NCI-H2029 (cell line): ENCODE measurements around the gene BMP10.

ENCODE experiments used
- DNase-seq: peaks from one replicate; lab custom pipeline; 2025; lab: John Stamatoyannopoulos, UW

Gene BMP10, protein sequence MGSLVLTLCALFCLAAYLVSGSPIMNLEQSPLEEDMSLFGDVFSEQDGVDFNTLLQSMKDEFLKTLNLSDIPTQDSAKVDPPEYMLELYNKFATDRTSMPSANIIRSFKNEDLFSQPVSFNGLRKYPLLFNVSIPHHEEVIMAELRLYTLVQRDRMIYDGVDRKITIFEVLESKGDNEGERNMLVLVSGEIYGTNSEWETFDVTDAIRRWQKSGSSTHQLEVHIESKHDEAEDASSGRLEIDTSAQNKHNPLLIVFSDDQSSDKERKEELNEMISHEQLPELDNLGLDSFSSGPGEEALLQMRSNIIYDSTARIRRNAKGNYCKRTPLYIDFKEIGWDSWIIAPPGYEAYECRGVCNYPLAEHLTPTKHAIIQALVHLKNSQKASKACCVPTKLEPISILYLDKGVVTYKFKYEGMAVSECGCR

DNA sequence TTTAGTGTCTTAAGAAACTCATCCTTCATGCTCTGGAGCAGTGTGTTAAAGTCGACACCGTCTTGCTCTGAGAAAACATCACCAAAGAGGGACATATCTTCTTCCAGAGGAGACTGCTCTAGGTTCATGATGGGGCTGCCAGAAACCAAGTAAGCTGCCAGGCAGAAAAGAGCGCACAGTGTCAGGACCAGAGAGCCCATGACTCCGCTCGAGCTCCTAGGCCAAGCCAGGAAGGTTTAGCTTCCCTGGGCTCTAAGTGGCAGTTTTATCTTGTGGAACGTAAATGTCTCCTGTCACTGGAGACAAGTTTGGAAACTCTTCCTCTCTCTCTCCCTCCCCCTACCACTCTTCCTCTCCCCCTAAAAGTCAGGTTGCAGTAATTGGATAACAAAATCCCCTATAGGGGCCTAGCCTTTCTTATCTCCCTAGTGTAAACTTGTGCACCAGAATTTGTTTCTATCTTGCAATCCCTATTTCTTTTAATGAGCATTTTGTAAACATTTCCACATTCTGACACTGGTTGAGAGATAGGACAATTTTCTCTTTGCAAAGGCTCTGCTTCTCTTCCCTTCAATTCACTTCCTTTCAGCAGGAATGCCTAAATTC lies at the start of gene BMP10:
Gene BMP10 (minus strand): TSS at position 239 of the 606 bp plus-strand sequence. CDS start 39 bp downstream, at position 200.
- no peak for DNase-seq

DNA sequence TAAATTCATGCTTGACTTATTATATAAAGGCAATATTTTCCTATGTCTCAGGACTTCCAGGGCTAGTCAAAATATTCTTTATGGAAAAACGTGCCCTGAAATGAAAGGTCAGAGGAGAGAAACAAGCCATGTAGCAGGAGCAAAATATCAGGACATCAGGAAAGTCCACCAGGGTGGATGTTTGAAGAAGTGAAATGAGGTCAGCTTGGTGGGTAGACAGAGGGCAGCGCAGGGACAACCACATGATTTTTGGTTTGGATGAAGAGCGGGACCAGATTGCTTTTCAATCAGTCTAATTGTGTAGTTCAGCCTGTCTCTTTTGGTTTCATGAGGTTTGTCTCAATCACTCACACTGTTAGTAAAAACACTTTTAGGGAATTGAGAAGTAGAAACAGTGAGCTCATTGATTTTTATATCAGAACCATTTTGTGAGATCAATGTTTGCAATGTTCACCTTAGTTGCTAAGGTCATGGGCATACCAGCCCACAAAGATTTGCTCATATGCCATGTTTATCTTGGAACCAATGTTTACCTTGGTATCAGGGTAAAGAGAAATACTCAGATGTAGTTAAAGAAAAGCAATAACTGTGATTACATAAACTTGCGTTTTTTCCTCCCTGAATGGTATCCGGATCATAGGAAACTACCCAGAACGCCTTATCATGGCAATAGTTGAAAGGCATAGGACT lies 49.4 kb upstream of the BMP10 start:
- DNase-seq, result no peak

DNA sequence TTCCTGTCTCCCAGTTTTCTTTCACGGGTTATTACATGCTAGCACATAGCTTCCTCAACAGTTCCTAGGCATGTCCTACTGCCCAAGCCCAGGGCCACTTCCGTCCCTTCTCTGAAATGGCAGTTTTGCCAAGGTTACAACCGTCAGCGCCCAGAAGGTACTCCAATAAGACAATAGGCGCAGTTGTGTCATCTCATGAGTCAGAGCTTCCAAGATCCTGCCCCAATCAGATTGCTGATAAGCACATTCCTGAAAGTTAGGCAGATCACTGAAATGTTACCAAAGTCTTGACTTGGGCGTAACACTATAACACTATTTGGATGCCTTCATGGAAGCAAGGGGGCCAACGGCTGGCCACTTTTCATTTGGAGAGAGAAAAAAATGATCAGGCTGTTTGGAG lies 47.3 kb upstream of the BMP10 start:
- DNase-seq, result no peak

DNA sequence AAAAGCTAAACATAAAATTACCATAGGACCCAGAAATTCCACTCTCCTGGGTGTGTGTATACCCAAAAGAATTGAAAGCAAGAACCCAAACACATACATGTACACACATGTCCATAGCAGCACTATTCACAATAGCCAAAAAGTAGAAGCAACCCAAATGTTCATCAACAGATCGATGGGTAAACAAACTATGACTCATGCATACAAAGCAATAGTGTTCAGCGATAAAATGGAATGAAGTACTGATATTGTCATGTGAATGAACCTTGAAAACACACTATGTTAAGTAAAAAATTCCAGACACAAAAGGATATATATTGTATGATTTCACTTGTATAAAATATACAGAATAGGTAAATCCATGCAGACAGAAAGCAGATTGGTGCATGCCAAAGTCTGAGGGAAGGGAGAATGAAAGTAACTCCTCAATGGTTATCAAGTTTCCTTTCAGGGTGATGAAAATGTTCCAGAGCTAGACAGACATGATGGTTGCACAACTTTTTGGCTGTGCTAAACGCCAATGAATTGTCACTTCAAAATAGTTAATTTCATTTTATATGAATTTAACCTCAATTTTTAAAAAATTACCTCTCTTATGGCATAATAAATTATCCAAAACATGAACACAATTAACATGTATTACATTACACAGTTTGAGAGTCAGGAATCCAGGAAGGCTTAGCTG lies 46.0 kb upstream of the BMP10 start:
- no peak for DNase-seq

DNA sequence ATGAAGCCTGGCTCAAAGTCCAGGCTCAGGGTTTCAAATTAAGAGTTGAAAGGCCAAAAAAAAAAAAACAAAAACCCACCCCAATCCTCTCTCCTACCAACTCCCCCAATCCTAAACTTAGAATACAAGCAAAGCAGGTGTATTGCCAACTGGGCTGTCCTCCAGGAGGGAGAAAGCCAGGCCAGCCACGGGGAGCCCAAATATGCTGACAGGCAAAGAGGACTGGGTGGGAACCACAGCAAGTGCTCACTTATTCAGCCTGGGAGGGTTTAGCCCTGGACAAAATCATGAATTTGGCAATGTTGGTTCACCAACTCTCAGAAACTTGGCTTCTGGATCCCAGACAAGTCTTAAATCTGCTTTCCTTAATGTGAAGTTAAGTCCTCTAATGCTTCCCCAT lies 45.0 kb upstream of the BMP10 start:
- no peak for DNase-seq

DNA sequence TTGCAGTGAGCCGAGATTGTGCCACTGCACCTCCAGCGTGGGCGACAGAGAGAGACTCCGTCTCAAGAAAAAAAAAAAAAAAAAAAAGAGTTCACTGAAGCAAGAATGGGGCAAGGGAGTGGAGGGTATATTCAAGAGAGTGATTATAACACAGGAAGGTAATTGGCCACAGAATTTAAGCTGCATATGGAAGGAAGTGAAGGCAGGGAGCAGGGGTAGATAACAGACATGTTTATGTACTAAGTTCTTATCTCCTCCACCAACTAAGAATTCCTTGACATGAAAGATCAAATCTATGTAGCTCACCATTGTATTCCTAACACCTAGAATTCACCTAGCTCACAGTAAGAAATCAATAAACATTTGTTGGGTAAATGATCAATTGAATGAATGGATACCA lies 44.2 kb upstream of the BMP10 start:
- no peak for DNase-seq

DNA sequence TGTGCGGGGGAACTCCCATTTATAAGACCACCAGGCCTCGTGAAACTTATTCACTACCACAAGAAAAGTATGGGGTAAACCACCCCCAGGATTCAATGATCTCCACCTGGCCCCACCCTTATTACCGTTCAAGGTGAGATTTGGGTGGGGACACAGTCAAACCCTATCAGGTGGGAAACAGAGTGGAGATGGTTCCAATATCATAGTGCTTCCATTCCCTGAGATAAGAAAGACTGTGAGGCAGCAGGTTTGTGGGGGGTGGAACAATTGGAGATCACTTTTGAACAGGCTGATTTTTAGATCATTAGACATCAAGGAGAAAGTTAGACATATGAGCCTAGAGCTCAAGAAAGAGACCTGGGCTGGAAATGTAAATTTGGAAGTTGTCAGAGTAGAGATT lies 42.2 kb upstream of the BMP10 start:
- no peak for DNase-seq

DNA sequence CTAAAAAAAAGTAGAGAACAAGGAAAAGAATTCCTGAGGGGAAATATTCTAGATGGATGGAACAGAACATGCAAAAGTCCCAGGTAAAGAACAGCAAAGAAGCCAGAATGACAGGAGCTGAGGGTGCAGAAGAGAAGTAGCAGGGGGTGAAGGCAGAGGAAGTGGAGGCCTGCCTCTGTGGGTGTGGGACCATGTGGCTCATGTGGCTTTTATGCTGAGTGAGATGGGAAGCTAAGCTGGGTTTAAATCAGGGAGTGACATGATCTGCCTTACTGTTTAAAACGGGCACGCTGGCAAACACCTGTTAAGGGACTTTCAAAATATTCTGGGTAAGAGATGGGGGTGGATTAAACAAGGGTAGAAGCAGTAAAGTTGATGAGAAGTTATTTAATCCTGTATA lies 41.5 kb upstream of the BMP10 start:
- DNase-seq, result no peak

DNA sequence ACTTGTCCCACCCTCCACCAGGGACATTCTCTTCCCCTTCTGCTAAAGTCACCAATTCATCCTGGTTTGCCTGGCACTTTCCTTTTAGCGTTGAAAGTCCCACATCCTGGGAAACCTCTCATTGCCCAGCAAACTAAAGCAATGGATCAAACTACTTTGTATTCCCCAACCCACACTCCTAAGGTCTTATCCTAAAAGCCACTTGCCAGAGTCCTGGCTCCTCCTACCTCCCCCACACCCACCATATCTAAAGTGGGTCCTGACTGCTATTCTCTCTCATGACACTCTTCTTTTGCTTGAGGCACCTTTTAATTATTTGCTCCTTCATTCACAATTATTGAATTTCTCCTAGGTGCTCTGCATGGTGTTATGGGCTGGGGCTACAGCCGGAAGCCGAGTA lies 40.9 kb upstream of the BMP10 start:
- no peak for DNase-seq

DNA sequence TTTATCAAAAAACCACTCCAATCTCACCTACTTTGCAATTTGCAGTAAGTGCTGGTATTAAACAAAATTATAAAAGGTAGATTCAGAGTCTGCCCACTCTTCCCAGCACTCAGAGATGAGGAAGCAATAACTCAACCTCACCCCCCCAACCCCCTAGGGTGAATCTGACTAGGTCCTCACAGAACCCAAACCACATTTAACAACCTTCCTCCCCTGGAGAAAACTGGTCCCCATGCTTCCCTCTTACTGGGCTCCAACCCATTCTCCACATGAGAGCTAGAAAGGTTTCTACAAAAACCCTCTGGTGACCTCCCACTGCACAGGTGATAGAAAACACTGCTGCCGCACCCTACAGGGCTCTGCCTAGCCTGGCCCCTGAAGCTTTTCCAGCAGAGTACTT lies 40.5 kb upstream of the BMP10 start:
- no peak for DNase-seq

DNA sequence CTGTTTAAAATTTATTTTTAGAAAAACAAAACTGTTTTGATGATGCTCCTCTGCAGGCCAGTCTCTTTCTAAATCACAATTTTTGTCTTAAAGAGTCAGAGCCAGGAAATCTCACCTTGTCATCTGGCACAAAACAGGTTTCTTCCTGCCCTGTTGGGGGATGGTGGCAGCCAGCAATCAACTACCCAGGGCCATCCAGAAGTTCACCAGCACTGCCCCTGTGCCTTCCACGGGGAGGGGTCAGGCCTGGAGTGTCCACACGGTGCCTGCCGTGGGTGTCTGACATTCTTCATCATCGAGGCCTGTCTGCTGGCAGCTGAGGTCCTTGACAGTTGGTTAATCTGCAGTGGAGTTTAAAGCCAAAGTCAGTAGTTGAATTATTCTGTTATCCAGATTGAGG lies 40.0 kb upstream of the BMP10 start:
- DNase-seq, result no peak

DNA sequence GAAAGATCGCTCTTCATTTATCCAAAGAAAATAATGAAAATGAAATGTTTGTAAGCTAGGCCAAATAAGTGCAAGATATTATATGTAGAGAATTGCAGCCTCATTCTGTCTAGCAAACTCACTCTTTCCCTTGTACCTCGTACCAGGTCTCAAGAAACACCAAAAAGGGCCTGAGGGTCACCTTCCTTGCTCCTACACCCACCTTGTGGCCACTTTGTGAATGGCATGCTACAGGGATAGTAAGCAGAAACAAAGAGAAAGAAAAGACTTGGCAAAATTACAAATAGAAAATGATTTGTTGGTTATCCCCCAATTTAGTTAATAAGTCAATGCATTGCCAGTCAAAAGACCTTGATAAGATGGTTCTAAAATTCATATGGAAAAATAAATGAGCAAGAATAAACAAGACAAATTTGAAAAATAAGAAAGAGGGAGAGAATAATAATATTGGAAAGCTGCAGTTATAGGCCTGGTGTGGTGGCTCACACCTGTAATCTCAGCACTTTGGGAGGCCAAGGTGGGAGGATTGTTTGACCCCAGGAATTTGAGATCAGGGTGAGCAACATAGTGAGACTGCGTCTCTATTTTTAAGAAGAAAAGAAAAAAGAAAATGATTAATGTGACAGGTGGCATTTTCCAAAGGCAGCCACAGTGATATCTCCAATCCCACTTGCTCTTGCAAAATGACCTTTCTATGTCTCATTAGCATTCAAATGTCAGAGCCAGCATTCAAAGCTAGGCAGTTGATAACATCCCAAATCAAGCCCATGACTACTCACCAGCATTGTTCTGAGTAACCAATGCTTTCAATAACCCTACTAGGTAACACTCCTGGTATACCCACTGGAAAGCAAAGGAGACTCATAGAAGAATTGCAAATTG lies 38.8 kb upstream of the BMP10 start:
- peak; percentile 64 for DNase-seq

DNA sequence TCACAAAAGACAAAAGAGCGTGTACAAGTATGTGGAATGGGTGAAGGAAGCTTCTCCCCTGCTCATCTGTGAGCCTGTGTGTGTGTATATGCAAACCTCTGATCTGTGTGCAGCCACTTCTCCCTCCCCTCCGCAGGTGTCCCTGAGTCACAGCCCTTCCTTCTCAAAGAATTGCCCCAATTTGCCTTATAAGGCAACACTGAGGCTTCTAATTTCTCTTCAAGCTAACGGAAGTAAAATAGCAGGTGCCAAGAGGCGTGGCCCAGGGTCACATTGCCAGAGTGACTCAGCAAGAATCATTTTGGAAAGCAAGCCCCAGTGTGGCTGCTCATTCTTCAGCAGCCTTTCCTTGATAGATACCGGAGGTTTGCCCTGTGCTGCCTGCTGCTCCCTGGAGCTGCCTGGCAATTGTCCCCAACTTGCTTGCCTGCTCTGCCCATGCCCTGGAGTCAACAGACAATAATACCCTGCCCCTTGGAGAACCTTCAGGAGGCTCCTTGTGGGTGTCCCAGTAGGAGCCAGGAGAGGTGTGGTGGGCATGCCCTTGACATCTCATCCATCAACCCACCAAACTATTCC lies 37.3 kb upstream of the BMP10 start:
- DNase-seq, result peak; percentile 94

DNA sequence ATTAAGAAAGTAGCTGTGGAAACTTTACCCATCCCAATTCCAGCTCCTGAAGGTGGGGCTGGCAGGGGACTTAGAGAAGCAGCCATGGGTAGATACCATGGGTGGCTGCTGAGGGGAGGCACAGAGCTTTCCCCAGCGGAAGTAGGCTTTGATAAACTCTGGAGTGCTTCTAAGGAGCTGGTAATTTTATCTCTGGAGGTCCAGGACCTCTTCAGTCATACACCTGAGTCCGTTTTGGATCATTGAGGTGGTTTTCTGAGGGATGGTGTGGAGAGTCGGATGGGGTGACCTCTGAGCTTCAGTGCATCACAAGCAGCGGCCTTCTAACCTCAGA lies 36.7 kb upstream of the BMP10 start:
- DNase-seq, result no peak

DNA sequence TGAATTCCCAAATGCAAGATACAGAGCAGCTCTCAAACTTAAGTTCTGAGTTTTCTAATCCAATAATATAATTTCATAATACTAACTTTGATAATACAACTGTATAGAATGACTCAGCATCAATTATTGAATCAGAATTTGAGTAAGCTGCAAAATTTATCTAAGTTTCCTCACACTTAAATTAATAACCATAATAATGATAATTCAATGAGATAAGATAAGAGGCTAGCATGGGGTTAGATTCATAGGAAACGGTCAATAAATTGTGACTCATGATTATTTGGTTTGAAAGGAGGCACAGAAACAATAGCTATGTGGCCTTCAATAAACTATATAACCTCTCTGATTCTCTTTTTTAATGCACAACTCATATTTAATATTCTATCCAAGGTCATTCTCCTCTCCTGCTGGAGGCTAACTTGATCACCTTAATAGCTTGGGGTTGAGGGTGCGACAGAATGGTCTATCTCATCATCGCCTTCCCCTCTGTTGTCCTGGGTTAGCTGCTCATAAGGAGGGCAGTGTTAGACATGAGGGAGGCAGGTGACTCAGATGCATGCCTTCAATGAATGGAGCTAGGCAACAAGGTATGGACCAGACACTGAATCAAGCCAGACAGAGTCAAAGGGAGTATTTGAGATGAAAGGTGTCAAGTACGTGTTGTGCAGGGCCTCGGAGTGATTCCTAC lies 36.2 kb upstream of the BMP10 start:
- DNase-seq, result no peak

DNA sequence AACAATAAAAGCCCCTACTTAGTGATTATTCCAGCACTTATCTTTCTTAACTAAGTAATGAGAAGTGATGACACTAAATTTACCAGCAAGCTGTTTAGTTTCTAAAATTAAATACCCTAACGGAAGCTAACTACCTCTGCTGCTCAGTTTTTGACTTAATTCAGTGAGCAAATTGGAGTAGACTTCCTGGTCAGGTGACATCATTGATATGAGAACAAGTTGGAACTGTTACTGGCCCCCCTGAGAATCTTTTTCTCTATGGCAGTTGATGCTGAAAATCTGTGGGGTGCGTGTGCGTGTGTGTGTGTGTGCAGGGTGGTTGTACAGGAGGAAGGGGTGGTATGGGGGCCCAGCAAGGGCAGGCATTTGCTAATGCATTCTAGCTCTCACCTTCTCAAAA lies 35.5 kb upstream of the BMP10 start:
- DNase-seq, result no peak

DNA sequence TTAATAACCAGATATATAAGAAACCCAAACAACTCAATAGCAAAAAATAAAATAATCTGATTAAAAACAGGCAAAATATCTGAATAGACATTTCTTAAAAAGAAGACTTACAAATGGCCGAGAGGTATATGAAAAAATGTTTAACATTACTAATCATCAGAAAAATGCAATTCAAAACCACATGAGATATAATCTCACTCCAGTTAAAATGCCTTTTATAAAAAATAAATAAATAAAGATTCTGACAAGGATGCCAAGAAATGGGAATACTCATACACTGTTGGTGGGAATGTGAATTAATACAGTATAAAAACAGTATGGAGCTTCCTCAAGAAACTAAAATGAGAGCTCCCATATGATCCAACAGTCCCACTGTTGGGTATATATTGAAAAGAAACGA lies 33.9 kb upstream of the BMP10 start:
- DNase-seq, result no peak

DNA sequence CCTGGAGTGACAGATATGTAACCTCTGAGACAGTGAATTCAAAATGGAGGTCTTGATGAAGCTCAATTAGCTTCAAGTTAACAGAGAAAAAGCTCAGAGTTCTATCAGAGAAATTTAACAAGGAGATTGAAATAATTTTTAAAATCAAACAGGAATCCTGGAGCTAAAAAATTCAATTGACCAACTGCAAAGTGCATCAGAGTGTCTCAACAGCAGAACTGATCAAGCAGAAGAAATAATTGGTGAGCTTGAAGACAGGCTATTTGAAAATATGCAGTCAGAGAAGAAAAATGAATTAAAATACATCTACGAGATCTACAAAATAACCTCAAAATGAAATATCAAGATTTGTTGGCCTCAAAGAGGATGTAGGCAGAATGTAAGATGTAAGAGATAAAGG lies 30.4 kb upstream of the BMP10 start:
- no peak for DNase-seq

DNA sequence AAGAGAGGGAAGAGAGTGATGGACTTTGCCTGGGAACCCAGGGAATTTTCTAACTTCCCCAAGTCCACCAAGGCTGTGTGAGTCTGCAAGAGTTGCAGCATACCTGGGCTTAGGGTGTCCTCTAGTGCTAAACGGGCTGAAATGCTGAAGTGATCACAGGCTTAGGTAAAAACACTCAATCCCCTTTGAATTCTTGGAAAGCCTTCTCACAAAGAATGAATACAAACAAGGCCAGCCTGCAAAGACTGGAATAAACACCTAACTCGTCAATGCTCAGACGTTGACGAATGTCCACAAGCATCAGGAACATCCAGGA lies 30.0 kb upstream of the BMP10 start:
- no peak for DNase-seq

DNA sequence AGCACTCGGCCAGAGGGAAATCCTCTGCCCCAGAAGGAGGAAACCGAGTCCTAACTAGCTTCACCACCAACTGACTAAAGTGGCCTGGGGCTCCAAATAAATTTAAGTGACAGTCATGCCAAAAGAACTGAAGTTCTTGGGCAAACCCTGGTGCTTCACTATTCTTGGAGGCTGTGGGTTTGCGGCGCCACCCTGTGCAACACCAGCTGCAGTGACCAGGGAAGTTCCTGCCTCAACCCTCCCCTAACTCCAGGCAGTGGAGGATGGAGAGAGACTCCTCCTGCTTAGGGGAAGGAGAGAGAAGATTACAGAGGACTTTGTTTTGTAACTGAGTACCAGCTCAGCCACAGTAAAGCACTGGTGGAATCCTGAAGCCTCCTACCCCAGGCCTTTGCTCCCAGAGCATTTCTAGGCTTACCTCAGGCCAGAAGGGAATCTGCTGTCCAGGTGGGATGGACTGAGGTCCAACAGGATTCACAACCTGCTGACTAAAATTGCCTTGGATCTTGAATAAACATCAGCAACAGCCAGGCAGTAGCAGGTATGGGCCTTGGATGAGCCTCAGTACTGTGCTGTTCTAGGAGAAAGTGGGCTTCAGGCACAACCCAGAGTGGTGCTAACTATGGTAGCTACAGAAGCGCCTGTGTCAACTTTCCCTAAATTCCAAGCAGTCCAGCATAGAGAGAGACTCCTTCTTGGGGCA lies 29.4 kb upstream of the BMP10 start:
- DNase-seq, result no peak
